MV-4-11 (cell line): ENCODE results near the gene HDAC5.

ENCODE experiments used
- DNase-seq: peaks from one replicate; lab custom pipeline; 2025; lab: John Stamatoyannopoulos, UW

HDAC5 gene

GRCh38 chr17:44087319-44087718, 36.1 kb downstream of the HDAC5 start:
- no peak for DNase-seq

- DNase-seq, result peak; percentile 61
Observed at GRCh38 chr17:44086364-44087311, 36.8 kb downstream of the HDAC5 start.

GRCh38 chr17:44085908-44086307, 37.5 kb downstream of the HDAC5 start:
- no peak for DNase-seq

GRCh38 chr17:44084921-44085320, 38.5 kb downstream of the HDAC5 start:
- no peak for DNase-seq

- no peak for DNase-seq
Observed at GRCh38 chr17:44084131-44084538, 39.3 kb downstream of the HDAC5 start.

- no peak for DNase-seq
Observed at GRCh38 chr17:44083250-44083849, 40.1 kb downstream of the HDAC5 start.

- DNase-seq, result no peak
Observed at GRCh38 chr17:44082256-44082927, 41.0 kb downstream of the HDAC5 start.

- no peak for DNase-seq
Observed at GRCh38 chr17:44081681-44082080, 41.8 kb downstream of the HDAC5 start.

GRCh38 chr17:44079877-44080821, 43.3 kb downstream of the HDAC5 start:
- peak; percentile 89 for DNase-seq

- DNase-seq, result no peak
Observed at GRCh38 chr17:44078412-44078811, 45.0 kb downstream of the HDAC5 start.

- peak; percentile 79 for DNase-seq
Observed at GRCh38 chr17:44077595-44077909, 45.9 kb downstream of the HDAC5 start.

GRCh38 chr17:44076716-44077594, 46.5 kb downstream of the HDAC5 start:
- no peak for DNase-seq

- DNase-seq, result no peak
Observed at GRCh38 chr17:44075598-44076293, 47.7 kb downstream of the HDAC5 start.

GRCh38 chr17:44074911-44075285, 48.5 kb downstream of the HDAC5 start:
- no peak for DNase-seq

GRCh38 chr17:44074231-44074910, 49.1 kb downstream of the HDAC5 start:
- no peak for DNase-seq

- DNase-seq, result no peak
Observed at GRCh38 chr17:44071772-44072171, 51.7 kb downstream of the HDAC5 start.

GRCh38 chr17:44071198-44071520, 52.3 kb downstream of the HDAC5 start:
- no peak for DNase-seq

GRCh38 chr17:44070455-44071197, 52.8 kb downstream of the HDAC5 start, which contains the start of gene G6PC3:
Gene G6PC3, plus strand, starts transcription at chr17:44070735. Its CDS starts 231 bp downstream, at chr17:44070966.
- peak; percentile 97 for DNase-seq

- DNase-seq, result peak; percentile 37
Observed at GRCh38 chr17:44069974-44070454, 53.4 kb downstream of the HDAC5 start.
